HepG2 (cell line): ENCODE results near the gene DLEC1. TPM values are rescaled to one million over a fixed set of nuclear protein-coding genes. Genes with fewer than 3 reads are reported as not detected.

ENCODE experiments used
- polyA plus RNA-seq, 8 experiments: library from polyadenylated mRNA; depleted of rRNA in 3 of 8; stranded (reverse) in 7 of 8; unstranded in 1 of 8; fragments of >200 nt; fragmentation: Illumina TruSeq in 4 of 8; extraction: Trizol in 4 of 8; gene quantifications; 2 replicates each; pipeline versions ENCODE4 v1.2.1 to v1.2.3, GENCODE V29; 2011 to 2016; ENCODE audit warnings: low read depth in 4 of 8, missing spikeins in 1 of 8, mixed read lengths in 1 of 8; ENCODE audit not compliant: insufficient read depth in 1 of 8
- small RNA-seq, 3 experiments: library from RNA; depleted of rRNA; stranded (forward); fragments of <200 nt; gene quantifications; one replicate each; pipeline ENCODE3, GENCODE V24; 2012; ENCODE audit warnings: low read depth in 2 of 3, low replicate concordance in 1 of 3; ENCODE audit not compliant: insufficient read length in 3 of 3, insufficient read depth in 2 of 3
- total RNA-seq, 5 experiments: library from RNA; depleted of rRNA; stranded (reverse); fragments of >200 nt; fragmentation: Illumina TruSeq; extraction: Trizol; gene quantifications; 2 replicates each; pipeline ENCODE4 v1.2.3, GENCODE V29; 2016; ENCODE audit warnings: low read depth in 1 of 5

Gene DLEC1
- total and polyA plus RNA-seq, 2 of the 13 experiments (the other 11 are each of a cell fraction or from before 2014, with no cell fraction given), result 0.09 TPM; not detected in 1

Small RNA genes lying within 50 kb of the gene (small RNA-seq; reads per million reads assigned to genes)
- gene RF00019, result 0 reads per million in 3 experiments

Other genes starting within 250 kb of the DLEC1 start
- 25.0 and 26.1 TPM in 2 replicates for gene CTDSPL, start 177.3 kb upstream of the DLEC1 start, total RNA-seq (2016; rRNA removed; fragmentation: Illumina TruSeq; extraction: Trizol)
- 95.3 and 142 TPM in 2 replicates for gene CTDSPL, start 177.3 kb upstream of the DLEC1 start, polyA plus RNA-seq (2011; rRNA removed)
- 3.2 and 4.0 TPM in 2 replicates for gene VILL, start 48.4 kb upstream of the DLEC1 start, total RNA-seq (2016; rRNA removed; fragmentation: Illumina TruSeq; extraction: Trizol)
- 5.3 and 7.5 TPM in 2 replicates for gene VILL, start 48.4 kb upstream of the DLEC1 start, polyA plus RNA-seq (2011; rRNA removed)
- gene PLCD1, start 9.6 kb upstream of the DLEC1 start, total RNA-seq (2016; rRNA removed; fragmentation: Illumina TruSeq; extraction: Trizol), result 10.1 and 11.4 TPM in 2 replicates
- gene PLCD1, start 9.6 kb upstream of the DLEC1 start, polyA plus RNA-seq (2011; rRNA removed), result 12.4 and 12.8 TPM in 2 replicates
- 60.8 and 107 TPM in 2 replicates for gene ACAA1, start 97.9 kb downstream of the DLEC1 start, total RNA-seq (2016; rRNA removed; fragmentation: Illumina TruSeq; extraction: Trizol)
- 188 and 221 TPM in 2 replicates for gene ACAA1, start 97.9 kb downstream of the DLEC1 start, polyA plus RNA-seq (2011; rRNA removed)
- gene MYD88, start 99.5 kb downstream of the DLEC1 start, total RNA-seq (2016; rRNA removed; fragmentation: Illumina TruSeq; extraction: Trizol), result 7.6 and 14.5 TPM in 2 replicates
- gene MYD88, start 99.5 kb downstream of the DLEC1 start, polyA plus RNA-seq (2011; rRNA removed), result 32.7 and 36.6 TPM in 2 replicates
- gene OXSR1, start 126.3 kb downstream of the DLEC1 start, total RNA-seq (2016; rRNA removed; fragmentation: Illumina TruSeq; extraction: Trizol), result 32.6 and 41.1 TPM in 2 replicates
- 25.9 and 27.4 TPM in 2 replicates for gene OXSR1, start 126.3 kb downstream of the DLEC1 start, polyA plus RNA-seq (2011; rRNA removed)
- not detected in 2 replicates for gene SLC22A13, start 226.6 kb downstream of the DLEC1 start, total RNA-seq (2016; rRNA removed; fragmentation: Illumina TruSeq; extraction: Trizol)
- gene SLC22A13, start 226.6 kb downstream of the DLEC1 start, polyA plus RNA-seq (2011; rRNA removed), result 0.10 and 0.20 TPM in 2 replicates
- gene SLC22A14, start 243.1 kb downstream of the DLEC1 start, total RNA-seq (2016; rRNA removed; fragmentation: Illumina TruSeq; extraction: Trizol), result not detected in 2 replicates
- 0.03 TPM in 1 of 2 replicates, not detected in the other for gene SLC22A14, start 243.1 kb downstream of the DLEC1 start, polyA plus RNA-seq (2011; rRNA removed)